HG03139 (cell line): ENCODE results near the gene LENG9.
"Not testable (repeated sequence)": the region's sequence is repeated elsewhere in the genome, so short reads cannot be mapped to it uniquely, and the experiment has no call there.

Source experiments
- ATAC-seq: cut with Tn5 transposase; IDR thresholded peaks from one replicate; pipeline ENCODE4 v1.9.1; 2021; ENCODE audit not compliant: unreplicated experiment

LENG9 gene

DNA sequence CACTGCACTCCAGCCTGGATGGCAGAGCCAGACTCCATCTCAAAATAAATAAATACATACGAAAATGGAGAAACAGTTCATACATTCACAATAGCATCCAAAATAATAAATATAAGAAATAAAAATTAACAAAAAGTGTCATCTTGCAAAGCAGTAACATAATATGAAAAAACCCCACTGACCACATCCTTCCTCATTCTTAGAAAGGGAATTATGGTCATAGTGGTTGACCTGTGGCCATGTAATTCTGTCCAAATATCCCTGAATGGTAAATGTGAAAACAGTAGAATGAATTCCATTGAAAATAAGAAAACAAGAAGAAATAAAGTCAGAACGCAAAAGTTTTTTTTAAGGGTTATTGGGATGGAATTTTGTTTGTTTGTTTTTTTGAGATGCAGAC, 16.5 kb upstream of the LENG9 start:
- ATAC-seq = no peak

DNA sequence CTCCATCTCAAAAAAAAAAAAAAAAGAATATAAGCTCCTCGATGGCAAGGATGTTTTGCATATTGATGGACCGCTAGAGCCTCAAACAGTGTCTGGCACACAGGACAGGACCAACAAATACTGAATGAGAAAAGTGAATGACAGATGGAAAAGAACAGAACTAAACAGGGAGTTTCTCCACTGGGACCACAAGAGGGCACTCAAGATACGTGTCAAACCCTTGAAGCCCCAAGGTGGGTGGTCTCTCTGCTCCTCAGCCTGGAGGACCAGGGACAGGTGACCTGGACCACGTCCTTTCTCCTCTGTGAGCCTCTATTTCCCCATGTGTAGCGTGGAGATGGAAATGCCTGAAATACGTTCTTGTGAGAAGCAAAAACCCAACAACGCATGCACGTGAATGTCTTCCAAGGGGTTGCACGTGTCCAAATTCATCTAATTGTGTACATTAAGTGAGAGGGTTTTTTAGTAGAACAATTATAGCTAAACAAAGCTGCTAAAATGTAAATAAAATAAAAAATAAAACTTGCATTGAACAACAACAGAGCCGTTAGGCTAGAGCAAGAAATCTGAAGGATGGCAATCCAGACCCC, 15.2 kb upstream of the LENG9 start:
- no peak for ATAC-seq

DNA sequence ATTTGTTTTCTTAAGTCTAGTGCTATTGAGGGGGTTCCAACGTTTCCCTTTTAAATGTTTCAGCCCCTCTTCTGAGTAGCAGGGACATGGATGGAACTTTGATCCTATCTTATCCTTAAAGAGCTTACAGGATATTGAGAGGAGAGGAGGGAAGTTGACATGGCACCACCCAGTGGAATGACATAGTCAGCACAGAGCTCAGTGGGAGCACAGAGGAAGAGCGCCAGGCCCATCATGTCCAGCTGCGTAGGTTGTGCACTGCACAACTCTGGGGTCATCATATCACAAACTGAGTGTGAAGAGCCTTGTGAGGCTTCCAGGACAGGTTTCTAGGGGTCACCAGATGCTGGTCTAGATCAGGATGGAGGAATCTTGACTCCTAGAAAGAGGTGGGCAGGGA, 14.1 kb upstream of the LENG9 start:
- ATAC-seq = no peak

DNA sequence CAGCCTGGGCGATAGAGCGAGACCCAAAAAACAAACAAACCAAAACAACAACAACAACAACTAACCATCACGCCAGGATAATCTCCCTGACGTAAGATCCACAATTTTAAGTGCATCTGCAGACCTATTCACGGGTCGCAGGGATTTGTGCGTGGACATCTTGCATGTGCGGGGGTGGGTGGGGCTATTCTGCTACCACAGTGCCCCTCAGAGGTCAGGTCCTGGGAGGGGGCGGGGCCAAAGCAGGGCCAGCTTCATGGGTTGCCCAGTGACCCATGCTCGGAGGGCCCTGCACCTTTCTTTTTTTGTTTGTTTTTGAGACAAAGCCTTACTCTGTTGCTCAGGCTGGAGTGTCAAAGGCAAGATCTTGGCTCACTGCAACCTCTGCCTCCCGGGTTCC, 12.1 kb upstream of the LENG9 start:
- ATAC-seq = no peak

DNA sequence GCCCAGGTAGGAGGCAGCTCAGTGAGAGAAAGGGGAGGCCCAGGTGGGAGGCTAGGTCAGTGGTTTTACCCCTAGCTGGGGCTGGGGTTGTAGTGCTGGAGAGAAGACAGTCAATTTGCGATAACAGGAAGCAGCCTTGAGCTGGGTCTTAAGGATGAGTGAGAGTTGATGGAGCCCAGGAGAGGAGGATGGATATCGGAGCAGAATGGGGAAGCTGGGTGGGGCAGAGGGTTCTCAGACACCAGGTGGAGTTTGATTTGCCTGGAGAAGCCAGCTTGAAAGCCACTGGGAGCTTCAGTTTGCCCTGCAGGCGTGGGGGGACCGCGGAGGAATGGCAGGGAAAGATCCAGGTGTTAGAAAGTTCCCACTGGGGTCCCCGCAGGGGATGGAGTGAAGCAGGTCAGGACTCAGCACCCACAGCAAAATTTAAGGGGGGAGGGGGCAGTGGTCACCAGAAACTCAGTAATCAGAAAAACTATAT, 10.4 kb upstream of the LENG9 start:
- no peak for ATAC-seq

DNA sequence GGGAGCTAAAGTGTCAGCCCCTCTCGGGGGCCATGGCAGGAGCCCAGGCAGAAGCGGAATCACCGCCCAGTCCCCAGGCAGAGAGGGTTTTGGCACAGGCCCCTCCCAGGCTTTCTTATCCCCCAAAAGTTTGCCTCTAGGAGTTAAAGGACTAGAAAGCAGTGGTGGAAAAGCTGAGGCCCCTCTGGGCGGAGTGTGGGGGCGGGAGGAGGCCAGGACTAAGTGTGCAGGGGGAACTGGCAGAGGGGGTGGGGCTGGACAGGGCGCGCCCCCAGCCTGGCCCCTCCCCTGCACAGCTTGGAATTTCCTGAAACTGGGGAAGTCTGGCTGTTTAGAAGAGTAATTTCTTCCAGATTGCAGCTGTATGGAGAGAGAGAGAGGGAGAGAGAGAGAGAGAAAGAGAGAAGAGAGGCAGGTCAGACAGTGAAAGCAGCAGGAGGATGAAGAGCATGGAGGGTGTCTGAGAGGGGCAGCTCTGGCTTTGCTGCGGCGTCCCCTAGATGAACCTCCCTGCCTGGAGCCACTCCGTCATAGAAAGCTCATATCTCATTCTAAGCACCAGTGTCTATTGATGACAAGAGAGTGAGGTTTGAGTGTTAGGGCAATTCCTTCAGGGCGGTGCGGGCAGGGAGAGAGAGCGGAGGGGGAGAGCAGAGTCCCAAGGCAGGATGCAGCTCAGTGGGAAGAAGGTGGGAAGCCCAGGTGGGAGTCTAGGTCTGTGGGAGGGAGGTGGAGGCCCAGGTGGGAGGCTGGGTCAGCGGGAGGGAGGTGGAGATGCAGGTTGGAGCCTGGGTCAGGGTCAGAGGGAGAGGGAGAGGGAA, 9.7 kb upstream of the LENG9 start, which contains the start of gene CDC42EP5:
TSS of gene CDC42EP5 (minus strand) at position 226 of the 821 bp plus-strand sequence. CDS start 7,749 bp downstream, outside the sequence.
- no peak for ATAC-seq

DNA sequence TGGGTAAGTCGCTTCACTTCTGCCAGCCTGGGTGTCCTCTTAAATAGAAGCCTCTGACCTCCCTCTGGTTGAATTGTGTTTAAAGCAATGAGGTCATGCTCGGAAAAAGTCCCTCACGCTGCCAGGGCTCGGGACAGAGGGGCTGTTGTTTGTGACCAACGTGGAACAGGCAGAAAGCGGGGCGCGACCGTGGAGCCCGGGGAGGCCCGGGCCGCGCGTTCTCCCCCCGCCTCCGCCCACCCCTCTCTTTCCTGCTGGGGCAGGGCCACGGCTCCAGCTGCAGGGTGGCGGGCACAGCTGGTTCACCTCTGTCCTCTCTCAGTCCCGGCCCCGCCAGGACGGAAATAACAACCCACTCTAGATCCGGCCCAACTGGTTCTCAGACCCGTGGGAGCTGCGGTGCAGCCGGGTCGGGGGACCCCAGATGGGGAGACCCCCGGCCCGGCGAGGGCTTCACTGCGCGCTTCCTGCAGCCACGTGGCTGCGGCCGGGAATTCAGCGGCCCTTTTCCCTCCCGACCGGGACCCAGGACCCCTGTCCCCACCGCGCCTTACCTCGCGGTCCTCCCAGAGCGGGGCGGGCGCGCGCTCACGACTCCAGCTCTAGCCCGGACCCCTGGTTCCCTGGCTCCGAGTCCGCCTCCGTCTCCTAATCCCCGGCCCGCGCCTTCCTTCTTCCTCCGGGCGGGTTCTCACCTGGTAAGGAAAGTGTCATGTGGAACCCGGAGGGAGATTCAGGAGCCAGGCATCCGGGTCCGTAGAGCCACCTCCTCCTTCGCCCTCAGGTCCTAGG, 7.6 kb upstream of the LENG9 start:
- ATAC-seq = no peak

DNA sequence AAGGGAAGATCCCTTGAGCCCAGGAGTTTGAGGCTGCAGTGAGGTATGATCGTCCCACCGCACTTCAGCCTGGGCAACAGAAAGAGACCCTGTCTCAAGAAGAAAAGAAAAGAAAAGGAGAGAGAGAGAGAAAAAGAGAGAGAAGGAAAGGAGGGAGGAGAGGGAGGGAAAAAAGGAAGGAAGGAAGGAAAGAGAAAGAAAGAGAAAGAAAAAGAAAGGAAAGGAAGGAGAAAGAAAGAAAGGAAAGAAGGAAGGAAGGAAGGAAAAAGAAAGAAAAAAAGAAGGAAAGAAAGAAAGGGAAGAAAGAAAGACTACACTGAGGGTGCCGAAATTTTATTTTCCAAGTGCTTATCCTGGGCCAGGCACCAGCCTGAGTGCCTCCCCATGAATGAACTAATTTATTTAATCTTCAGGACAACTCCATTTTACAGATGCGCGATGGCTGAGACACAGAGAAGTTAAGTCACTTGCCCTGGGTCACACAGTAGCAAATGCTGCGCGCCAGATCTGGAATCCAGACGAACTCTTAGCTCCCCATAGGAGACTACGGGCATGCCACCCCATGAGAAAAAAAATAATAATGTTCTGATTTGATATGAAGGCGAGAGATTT, 6.8 kb upstream of the LENG9 start:
- no peak for ATAC-seq

DNA sequence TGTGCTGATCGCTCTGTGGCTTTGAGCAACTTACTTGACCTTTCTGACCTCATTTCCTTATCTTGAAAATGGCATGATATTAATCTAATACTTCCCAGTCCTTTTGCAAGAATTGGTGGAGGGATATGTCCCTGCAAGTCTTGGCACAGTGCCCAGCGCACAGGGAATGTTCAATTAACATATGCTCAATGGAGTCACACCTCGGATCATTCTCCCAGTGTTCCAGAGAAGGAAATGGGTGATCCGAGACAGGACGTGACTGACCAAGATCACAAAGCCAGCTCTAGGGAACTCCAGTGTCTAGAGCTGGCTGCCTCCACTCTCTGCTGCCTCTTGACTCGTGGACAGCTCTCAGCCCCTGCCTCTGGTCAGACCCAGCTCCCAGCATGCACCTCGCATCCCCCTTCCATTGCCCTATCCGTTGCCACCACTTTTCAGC, 5.9 kb upstream of the LENG9 start:
- no peak for ATAC-seq

DNA sequence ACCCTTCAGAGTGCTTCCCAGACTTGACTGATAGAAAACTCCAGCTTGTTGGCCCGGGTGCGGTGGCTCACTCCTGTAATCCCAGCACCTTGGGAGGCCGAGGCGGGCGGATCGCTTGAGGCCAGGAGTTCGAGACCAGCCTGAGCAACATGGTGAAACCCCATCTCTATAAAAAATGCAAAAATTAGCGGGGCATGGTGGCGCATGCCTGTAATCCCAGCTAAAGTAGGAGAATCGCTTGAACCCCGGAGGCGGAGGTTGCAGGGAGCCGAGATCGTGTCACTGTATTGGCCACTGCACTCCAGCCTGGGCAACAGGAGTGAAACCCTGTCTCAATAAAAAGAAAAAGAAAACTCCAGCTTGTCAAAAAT, 2.5 kb upstream of the LENG9 start:
- not testable (repeated sequence) for ATAC-seq

DNA sequence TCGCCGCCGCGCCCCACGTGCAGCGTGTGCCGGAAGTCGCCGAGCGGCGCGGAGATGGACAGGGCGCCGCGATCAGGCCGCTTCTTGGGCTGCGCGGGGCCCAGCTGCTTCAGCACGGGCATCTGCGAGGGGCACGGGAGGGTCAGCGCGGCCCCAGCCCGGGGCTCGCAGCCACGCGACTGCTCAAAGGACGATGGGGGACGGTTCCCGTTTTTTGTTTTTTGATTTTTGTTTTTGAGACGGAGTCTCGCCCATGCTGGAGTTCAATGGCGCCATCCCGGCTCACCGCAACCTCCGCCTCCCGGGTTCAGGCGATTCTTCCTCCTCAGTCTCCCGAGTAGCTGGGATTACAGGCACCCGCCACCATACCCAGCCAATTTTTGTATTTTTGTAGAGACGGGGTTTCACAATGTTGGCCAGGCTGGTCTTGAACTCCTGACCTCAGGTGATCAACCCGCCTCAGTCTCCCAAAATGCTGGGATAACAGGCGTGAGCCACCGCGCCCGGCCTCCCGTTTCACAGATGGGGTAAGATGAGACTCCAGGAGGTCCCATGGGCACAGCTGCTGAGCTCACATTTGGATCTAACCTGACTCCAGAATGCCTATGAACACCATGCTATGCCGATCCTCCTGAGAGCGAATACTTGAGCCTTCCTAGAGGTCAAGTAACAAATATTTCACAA, 2.0 kb upstream of the LENG9 start:
- no peak for ATAC-seq

DNA sequence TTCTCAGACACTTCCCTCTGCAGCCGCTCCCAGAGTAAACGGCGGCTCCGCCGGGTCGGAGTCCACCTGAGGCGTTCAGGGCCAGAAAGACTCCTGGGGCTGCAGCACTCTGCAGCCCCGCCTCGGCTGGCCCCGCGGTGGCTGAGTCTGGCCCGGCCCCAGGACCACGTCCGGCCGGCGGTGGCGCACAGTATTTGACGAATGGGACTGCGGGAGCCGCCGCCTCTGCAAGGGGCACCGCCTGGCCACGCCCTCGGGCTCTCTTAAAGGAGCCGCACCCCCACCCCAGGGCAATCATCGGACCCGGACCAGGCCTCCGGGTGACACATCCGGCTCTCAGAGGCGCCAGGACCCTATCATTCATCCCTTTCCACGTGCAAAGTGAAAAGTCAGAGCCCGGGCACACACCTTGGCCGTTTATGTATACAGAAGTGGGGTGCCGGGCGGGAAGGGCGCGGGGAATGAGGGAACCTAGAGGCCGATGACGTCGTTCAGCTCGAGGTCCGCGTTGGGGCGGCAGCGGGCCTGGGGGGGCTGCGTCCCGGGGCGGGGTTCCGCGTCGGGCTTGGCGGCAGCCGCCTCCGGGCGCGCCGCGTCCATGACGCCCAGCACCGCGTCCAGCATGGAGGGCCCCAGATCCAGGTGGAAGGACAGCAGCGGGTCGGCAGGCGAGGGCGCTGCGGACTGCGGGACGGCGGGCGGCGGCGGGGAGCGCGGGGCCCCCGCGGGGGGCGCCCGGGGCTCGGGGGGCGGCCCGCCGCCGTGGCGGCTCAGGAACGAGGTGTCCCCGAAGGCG, 1.2 kb upstream of the LENG9 start:
- ATAC-seq = peak; percentile 32

DNA sequence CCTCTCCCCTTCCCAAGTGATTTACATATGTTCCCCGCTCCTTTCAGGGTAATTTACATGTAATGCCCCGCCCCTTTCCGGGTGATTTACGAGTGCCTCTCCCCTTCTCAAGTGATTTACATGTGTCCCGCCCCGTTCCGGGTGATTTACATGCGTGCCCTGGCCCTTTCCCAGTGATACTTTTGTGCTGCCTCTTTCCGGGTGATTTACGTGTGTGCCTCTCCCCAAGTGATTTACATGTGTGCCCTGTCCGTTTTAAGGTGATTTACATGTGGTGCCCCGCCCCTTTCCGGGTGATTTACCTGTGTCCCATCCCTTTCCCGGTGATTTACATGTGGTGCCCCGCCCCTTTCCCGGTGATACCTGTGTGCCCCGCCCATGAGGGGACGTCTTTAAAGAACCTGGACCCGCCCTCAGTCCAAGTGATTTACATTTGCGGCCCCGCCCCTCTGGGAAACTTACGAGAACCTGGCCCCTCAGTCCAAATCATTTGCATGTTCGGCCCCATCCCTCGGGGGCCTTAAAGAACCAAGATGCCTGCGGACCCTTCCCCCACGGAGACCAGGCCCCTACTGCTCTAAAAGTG, 559 bp upstream of the LENG9 start:
- peak; percentile 43 for ATAC-seq

DNA sequence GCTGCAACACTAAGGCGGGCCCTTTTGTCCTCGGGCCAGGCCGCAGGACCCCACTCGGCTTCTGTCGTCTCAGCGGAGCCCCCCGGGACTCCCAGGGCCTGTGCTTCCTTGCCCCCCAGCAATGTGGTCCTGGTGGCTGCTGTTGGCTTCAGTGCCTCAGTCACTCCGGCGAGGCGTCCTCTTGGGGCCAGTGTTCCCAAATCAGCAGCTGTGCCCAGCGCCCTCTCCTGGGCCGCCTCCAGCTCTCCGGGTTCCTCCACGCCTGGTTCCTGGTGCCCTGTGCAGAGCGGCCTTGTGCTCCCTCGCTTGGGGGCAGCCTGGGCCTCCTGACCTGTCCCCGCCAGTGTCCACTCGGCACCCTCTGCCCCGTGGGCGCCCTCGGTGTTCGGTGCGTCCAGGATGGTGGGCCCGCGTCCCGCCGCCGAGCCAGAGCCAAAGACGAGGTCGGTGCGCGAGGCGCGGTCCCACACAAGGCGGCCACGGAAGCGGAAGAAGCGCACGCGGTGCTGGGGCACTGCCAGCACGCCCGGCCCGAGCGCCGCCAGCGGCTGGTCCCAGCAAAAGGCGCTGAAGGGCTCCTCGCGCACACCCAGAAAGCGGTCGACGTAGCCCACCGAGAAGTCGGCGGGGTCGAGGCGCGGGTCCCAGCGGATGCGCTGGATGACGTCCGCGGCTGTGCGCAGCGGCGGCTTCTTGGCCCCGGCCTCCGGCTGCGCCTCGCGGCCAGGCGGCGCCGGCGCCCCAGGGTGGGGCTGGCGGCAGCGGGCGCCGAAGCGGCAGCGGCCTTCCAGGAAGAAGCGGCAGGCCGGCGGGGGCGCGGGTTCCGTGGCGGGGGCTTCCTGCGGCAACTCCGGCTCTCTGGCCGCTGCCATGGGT, 685 bp downstream of the LENG9 start:
- ATAC-seq = peak; percentile 11

DNA sequence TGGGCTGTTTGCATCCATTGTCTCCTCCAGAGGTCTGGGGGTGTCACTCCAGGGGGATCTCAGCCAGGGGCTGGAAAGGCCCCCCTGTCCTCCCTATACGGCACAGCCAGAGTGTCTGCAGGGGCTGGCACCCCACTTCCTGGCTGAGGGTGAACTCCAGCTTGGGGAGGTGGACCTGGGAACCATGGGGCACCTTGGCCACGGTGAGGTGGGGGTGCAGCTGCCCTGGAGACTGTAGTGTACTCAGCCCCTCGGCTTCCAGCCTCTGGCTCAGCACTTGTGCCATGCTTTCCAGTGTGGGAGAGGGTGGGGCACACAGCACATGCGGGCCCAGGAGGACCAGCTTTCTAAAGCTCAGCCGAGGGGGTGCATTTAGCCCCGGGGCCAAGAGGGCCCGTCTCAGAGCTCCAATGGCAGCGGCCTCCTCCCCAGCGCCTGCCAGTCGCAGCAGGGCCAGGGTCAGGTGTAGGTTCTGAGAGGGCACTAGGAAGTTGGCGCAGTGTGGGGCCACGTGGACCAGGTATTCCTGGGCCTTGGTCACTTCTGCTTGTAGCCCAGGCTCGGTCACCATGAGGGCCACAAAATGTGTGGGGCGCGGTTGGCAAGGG, 1.4 kb downstream of the LENG9 start:
- no peak for ATAC-seq

DNA sequence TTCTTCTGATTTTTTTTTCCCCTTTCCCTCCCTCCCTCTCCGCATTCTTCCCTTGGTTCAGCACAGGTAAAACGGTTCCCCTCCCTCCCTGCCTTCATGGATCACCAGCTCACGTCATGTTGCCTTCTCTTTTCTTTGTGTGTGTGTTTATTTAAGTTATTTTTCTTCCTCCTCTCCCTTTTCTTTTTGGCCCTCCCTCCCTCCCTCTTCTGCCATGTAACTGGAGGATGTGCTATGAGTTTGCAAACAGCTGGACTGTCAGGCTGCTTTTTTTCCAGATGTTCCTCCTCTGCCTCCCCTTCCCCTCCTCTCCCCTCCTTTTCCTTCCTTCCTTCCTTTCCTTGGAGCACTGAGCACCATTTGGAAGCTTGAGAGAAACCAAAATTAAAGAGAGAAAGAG, 2.0 kb downstream of the LENG9 start:
- ATAC-seq = no peak

DNA sequence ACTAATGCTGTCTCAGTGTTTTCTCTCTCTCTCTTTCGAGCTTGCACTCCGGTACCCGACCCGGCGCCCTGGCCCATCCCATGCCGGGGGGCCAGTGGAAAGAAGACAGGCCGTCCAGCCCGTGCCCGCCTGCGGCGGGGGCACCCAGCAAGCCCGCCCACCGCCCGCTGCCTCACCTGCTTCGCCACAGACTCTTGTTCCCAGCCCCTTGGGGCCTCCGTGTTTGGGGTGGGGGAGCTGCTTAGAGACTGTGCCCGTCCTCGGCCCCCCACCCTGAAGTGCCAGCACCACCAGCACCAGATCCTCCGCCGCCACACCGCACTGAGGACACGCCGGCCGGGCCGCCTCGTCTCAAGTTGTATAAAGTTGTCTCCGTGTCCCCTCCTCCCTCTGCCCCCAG, 2.4 kb downstream of the LENG9 start:
- ATAC-seq = no peak
